Activated CD4-positive, alpha-beta T cell treated with anti-CD3 and anti-CD28 coated beads, Interleukin-2, amount 10 ng/mL, durations not matched to agents 7 days and 5 days (primary cell): ENCODE measurements around the gene SERPINE1. TPM values are rescaled to one million over a fixed set of nuclear protein-coding genes. Genes with fewer than 3 reads are reported as not detected.
A peak's percentile ranks its signal among the peaks of the same experiment; 100 is the strongest.
"Not testable (repeated sequence)": the region's sequence is repeated elsewhere in the genome, so short reads cannot be mapped to it uniquely, and the experiment has no call there.

Source experiments
- CTCF ChIA-PET: fragments of 350-600 bp; sonication (Branson Sonifier 250); formaldehyde crosslinking; loops from one replicate; lab custom pipeline; 2021; ENCODE audit warnings: antibody characterized with exemption; lab: Charles Lee
- POLR2A ChIA-PET: fragments of 350-600 bp; sonication (Branson Sonifier 250); formaldehyde crosslinking; loops from one replicate; lab custom pipeline; 2021; ENCODE audit warnings: antibody characterized with exemption; lab: Charles Lee
- DNase-seq: peaks from one replicate; pipeline ENCODE4 v3.0.0-alpha.2; 2020
- H3K27ac Mint-ChIP-seq: one replicate; pipeline ENCODE4 v1.8.0; 2021; ENCODE audit warnings: mild to moderate bottlenecking, moderate library complexity, mixed read lengths
- H3K27me3 Mint-ChIP-seq: one replicate; pipeline ENCODE4 v1.8.0; 2021; ENCODE audit warnings: mixed read lengths
- H3K36me3 Mint-ChIP-seq: one replicate; pipeline ENCODE4 v1.8.0; 2021; ENCODE audit warnings: low read depth, mixed read lengths
- H3K4me1 Mint-ChIP-seq: one replicate; pipeline ENCODE4 v1.8.0; 2021; ENCODE audit warnings: mixed read lengths
- H3K4me3 Mint-ChIP-seq: one replicate; pipeline ENCODE4 v1.8.0; 2021; ENCODE audit warnings: mild to moderate bottlenecking, moderate library complexity, mixed read lengths
- H3K9me3 Mint-ChIP-seq: one replicate; pipeline ENCODE4 v1.8.0; 2021; ENCODE audit warnings: mixed read lengths
- total RNA-seq, 2 experiments: library from RNA; stranded (reverse); gene quantifications; one replicate each; pipeline ENCODE4 v1.2.3, GENCODE V29; 2021

SERPINE1 gene
- total RNA-seq, 2 experiments from 2014 or later, result 0.05 to 0.27 TPM

- ChIA-PET CTCF (interaction anchor here (0.6 to 1.2 kb wide), 2 partner anchors 20 to 210 kb away, joined by 3 read pairs; partner anchors contain the start of gene TRIM56), POLR2A (no interaction called here)
- no peak overlapping the region for H3K4me3 Mint-ChIP-seq
- H3K27ac Mint-ChIP-seq, result no peak overlapping the region
- H3K27me3 Mint-ChIP-seq, result peaks cover 12% of the 10 kb centered on the region
- H3K36me3 Mint-ChIP-seq, result no peaks in the 10 kb centered on the region
- H3K9me3 Mint-ChIP-seq, result no peaks in the 10 kb centered on the region
- DNase-seq, result no peak
- H3K4me1 Mint-ChIP-seq, result peaks cover 2% of the 10 kb centered on the region
Measured at GRCh38 chr7:101104799-101105198, 22.1 kb upstream of the SERPINE1 start.

GRCh38 chr7:101105248-101105647 is 21.7 kb upstream of the SERPINE1 start:
- H3K4me1 Mint-ChIP-seq, H3K4me3 Mint-ChIP-seq, DNase-seq, H3K27ac Mint-ChIP-seq, H3K36me3 Mint-ChIP-seq, H3K9me3 Mint-ChIP-seq, POLR2A ChIA-PET: not testable (repeated sequence)
- CTCF ChIA-PET, result interaction anchor here (1.2 kb wide), 1 partner anchor 20 kb away, joined by 3 read pairs; the partner anchor contains the start of gene TRIM56
- H3K27me3 Mint-ChIP-seq, result peaks cover 11% of the 10 kb centered on the region

GRCh38 chr7:101106386-101106785 is 20.5 kb upstream of the SERPINE1 start:
- Mint-ChIP-seq H3K9me3 (no peaks in the 10 kb centered on the region), H3K4me1 (no peaks in the 10 kb centered on the region), H3K27ac (no peak overlapping the region), H3K4me3 (no peak overlapping the region), H3K36me3 (no peaks in the 10 kb centered on the region), H3K27me3 (peaks cover 11% of the 10 kb centered on the region)
- DNase-seq, result no peak
- ChIA-PET CTCF (interaction anchor here (0.5 kb wide), 1 partner anchor 11 kb away, joined by 4 read pairs; no protein-coding TSS in a partner anchor), POLR2A (no interaction called here)

- ChIA-PET POLR2A (no interaction called here), CTCF (interaction anchor here (0.9 kb wide), 1 partner anchor 11 kb away, joined by 3 read pairs; no protein-coding TSS in a partner anchor)
- Mint-ChIP-seq H3K4me1 (no peaks in the 10 kb centered on the region), H3K27ac (peak overlapping the region; percentile 66), H3K27me3 (peaks cover 2% of the 10 kb centered on the region), H3K9me3 (no peaks in the 10 kb centered on the region), H3K4me3 (no peak overlapping the region), H3K36me3 (no peaks in the 10 kb centered on the region)
- DNase-seq, result no peak
Measured at GRCh38 chr7:101108330-101108857, 18.5 kb upstream of the SERPINE1 start.

- no peaks in the 10 kb centered on the region for H3K4me1 Mint-ChIP-seq
- no peak overlapping the region for H3K27ac Mint-ChIP-seq
- H3K9me3 Mint-ChIP-seq, result no peaks in the 10 kb centered on the region
- no peaks in the 10 kb centered on the region for H3K36me3 Mint-ChIP-seq
- DNase-seq, result no peak
- peaks cover 2% of the 10 kb centered on the region for H3K27me3 Mint-ChIP-seq
- POLR2A ChIA-PET, result no interaction called here
- CTCF ChIA-PET, result interaction anchor here (0.9 to 1.1 kb wide), 2 partner anchors 10 to 15 kb away, joined by 3 read pairs; no protein-coding TSS in a partner anchor
- no peak overlapping the region for H3K4me3 Mint-ChIP-seq
Measured at GRCh38 chr7:101108961-101109360, 17.9 kb upstream of the SERPINE1 start.

GRCh38 chr7:101109368-101109767 is 17.5 kb upstream of the SERPINE1 start:
- POLR2A ChIA-PET, result no interaction called here
- Mint-ChIP-seq H3K9me3 (no peaks in the 10 kb centered on the region), H3K36me3 (no peaks in the 10 kb centered on the region), H3K27me3 (peaks cover 2% of the 10 kb centered on the region), H3K4me1 (no peaks in the 10 kb centered on the region), H3K27ac (no peak overlapping the region), H3K4me3 (no peak overlapping the region)
- no peak for DNase-seq
- CTCF ChIA-PET, result interaction anchor here (1.1 kb wide), 1 partner anchor 14 kb away, joined by 3 read pairs; no protein-coding TSS in a partner anchor

GRCh38 chr7:101111261-101111660 is 15.6 kb upstream of the SERPINE1 start:
- Mint-ChIP-seq H3K9me3 (no peaks in the 10 kb centered on the region), H3K4me1 (no peaks in the 10 kb centered on the region), H3K27ac (no peak overlapping the region), H3K4me3 (no peak overlapping the region), H3K36me3 (no peaks in the 10 kb centered on the region), H3K27me3 (peaks cover 2% of the 10 kb centered on the region)
- DNase-seq, result no peak
- POLR2A ChIA-PET, result no interaction called here
- CTCF ChIA-PET, result interaction anchor here (1.1 to 1.3 kb wide), 3 partner anchors 16 to 36 kb away, joined by 3 to 5 read pairs (median 5); partner anchors contain the start of gene SERPINE1

GRCh38 chr7:101112233-101112632 is 14.7 kb upstream of the SERPINE1 start:
- DNase-seq, result no peak
- Mint-ChIP-seq H3K9me3 (no peaks in the 10 kb centered on the region), H3K27me3 (peaks cover 1% of the 10 kb centered on the region), H3K4me1 (no peaks in the 10 kb centered on the region), H3K4me3 (no peak overlapping the region), H3K27ac (no peak overlapping the region), H3K36me3 (no peaks in the 10 kb centered on the region)
- ChIA-PET POLR2A (no interaction called here), CTCF (interaction anchor here (1.1 to 1.5 kb wide), 4 partner anchors 10 to 35 kb away, joined by 3 to 5 read pairs (median 4); no protein-coding TSS in a partner anchor)

- H3K4me3 Mint-ChIP-seq, H3K4me1 Mint-ChIP-seq, POLR2A ChIA-PET, H3K27ac Mint-ChIP-seq, H3K9me3 Mint-ChIP-seq, H3K27me3 Mint-ChIP-seq, DNase-seq, H3K36me3 Mint-ChIP-seq: not testable (repeated sequence)
- CTCF ChIA-PET, result interaction anchor here (0.6 to 1.5 kb wide), 3 partner anchors 9 to 234 kb away, joined by 3 read pairs; no protein-coding TSS in a partner anchor
Measured at GRCh38 chr7:101113140-101113539, 13.8 kb upstream of the SERPINE1 start.

- H3K4me1 Mint-ChIP-seq, result no peaks in the 10 kb centered on the region
- no peak overlapping the region for H3K27ac Mint-ChIP-seq
- ChIA-PET POLR2A (no interaction called here), CTCF (interaction anchor here (0.6 to 1.5 kb wide), 3 partner anchors 9 to 233 kb away, joined by 3 read pairs; no protein-coding TSS in a partner anchor)
- H3K4me3 Mint-ChIP-seq, result no peak overlapping the region
- DNase-seq, result no peak
- H3K9me3 Mint-ChIP-seq, result no peaks in the 10 kb centered on the region
- H3K27me3 Mint-ChIP-seq, result peaks cover 1% of the 10 kb centered on the region
- H3K36me3 Mint-ChIP-seq, result no peaks in the 10 kb centered on the region
Measured at GRCh38 chr7:101113836-101114235, 13.1 kb upstream of the SERPINE1 start.

- DNase-seq, result no peak
- CTCF ChIA-PET, result no interaction called here
- POLR2A ChIA-PET, result no interaction called here
- Mint-ChIP-seq H3K4me3 (no peak overlapping the region), H3K27me3 (peaks cover 1% of the 10 kb centered on the region), H3K4me1 (no peaks in the 10 kb centered on the region), H3K9me3 (no peaks in the 10 kb centered on the region), H3K36me3 (no peaks in the 10 kb centered on the region), H3K27ac (no peak overlapping the region)
Measured at GRCh38 chr7:101114492-101114891, 12.4 kb upstream of the SERPINE1 start.

GRCh38 chr7:101115215-101115614 is 11.7 kb upstream of the SERPINE1 start:
- ChIA-PET POLR2A (no interaction called here), CTCF (no interaction called here)
- H3K4me3 Mint-ChIP-seq, result no peak overlapping the region
- no peaks in the 10 kb centered on the region for H3K4me1 Mint-ChIP-seq
- no peaks in the 10 kb centered on the region for H3K9me3 Mint-ChIP-seq
- peaks cover 8% of the 10 kb centered on the region for H3K27me3 Mint-ChIP-seq
- DNase-seq, result no peak
- H3K36me3 Mint-ChIP-seq, result no peaks in the 10 kb centered on the region
- no peak overlapping the region for H3K27ac Mint-ChIP-seq

- Mint-ChIP-seq H3K27ac (no peak overlapping the region), H3K4me3 (no peak overlapping the region), H3K27me3 (peaks cover 16% of the 10 kb centered on the region), H3K9me3 (no peaks in the 10 kb centered on the region), H3K36me3 (no peaks in the 10 kb centered on the region), H3K4me1 (peaks cover 5% of the 10 kb centered on the region)
- DNase-seq, result no peak
- ChIA-PET CTCF (interaction anchor here (0.5 to 0.9 kb wide), 2 partner anchors 101 to 275 kb away, joined by 3 read pairs; partner anchors contain the start of genes PLOD3 and ZNHIT1), POLR2A (no interaction called here)
Measured at GRCh38 chr7:101116898-101117297, 10.0 kb upstream of the SERPINE1 start.
